CMK (cell line): ENCODE data around the gene DAB2IP.
"Not testable (repeated sequence)": the region's sequence is repeated elsewhere in the genome, so short reads cannot be mapped to it uniquely, and the experiment has no call there.

ENCODE experiments used
- DNase-seq: peaks from one replicate; pipeline ENCODE4 v3.0.0-alpha.2; 2010; ENCODE audit warnings: low read depth

The DAB2IP gene

DNA sequence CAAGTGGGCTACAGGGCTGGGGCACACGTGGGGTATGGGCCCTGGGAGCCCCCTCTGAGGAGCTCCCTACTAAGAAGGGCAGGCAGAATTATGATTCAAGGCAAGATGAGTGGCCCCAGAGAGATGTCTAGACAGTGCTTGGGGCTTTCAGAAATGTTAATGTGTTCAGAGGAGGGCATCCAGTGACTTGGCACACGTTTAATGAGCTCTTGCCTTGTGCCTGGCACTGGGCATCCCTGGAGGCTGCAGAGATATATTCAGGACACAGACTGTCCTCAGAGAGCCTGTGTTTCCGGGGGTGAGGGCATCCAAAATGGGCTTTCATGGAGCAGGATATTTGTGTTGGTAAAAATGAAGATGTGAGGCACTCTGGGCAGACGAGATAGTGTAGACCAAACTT is 25.4 kb upstream of the DAB2IP start:
- DNase-seq: no peak

- DNase-seq: no peak
These were observed 24.0 kb upstream of the DAB2IP start for GRCh38 chr9:121627427-121627826.

- no peak for DNase-seq
These were observed 23.0 kb upstream of the DAB2IP start for GRCh38 chr9:121628401-121628800.

DNA sequence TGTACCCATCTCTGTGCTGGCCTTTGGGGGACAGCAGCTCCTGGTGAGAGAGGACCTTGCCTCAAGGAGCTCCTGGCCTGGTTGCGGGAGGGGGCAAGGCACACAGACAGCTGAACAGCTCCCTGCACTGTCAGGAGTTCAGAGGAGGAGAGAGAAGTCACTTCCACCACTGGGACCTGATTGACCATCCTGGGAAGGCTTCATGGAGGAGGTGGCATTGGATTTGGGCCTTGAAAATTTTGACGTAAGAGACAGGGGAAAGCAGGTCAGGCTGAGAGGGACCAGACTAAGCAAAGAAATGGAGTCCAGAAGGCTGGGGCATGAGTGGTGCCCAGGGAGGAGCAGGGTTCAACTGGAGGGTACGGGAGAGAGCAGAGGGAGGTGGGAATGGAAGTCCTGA is 20.3 kb upstream of the DAB2IP start:
- no peak for DNase-seq

- DNase-seq: no peak
These were observed 19.4 kb upstream of the DAB2IP start for GRCh38 chr9:121631978-121632418.

GRCh38 chr9:121633119-121633714 is 18.2 kb upstream of the DAB2IP start:
- DNase-seq: no peak

GRCh38 chr9:121633736-121634135 is 17.7 kb upstream of the DAB2IP start:
- DNase-seq: no peak

DNA sequence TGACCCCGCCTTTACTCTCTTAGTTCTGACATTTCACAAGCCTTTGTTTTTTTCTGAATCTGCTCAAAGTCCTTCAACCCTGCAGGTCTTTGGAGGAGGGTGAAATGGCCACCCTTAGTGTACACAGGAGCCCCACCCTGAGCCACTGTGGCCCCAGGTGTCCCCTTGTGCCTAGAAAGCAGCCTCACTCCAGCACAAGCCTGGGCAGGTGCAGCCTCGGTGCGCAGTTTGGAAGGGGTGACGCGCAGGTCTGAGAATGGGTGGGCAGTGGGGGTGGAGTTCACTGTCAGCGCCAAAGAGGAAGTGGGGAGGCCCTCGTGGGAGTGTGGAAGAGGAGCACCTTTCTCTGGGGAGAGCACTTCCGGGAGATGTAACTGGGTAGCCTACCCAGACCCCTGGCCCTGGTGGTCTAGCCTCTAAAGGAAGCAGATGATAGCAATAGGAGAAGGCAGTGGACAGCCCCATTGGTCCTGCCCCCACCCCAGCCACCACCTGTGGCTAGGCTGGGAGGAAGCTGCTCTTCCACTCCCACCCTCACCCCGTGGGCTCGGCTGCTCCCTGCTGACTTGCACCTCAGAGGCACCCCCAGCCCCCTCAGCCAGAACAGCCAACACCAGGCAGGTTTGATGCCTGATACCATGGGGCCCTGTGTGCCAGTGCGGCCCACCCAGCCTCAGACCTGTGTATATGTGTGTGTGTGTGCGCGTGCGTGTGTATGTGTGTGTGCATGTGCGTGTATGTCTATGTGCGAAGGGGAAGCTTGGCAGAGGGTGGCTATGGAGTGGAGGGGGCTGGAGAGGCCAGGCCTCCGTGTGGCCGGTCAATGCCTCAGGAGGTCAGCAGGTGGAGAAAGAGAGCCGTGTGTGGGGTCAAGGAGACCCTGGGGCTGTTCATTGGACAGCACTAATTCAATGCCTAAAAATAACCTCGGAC is 16.8 kb upstream of the DAB2IP start:
- peak; percentile 53 for DNase-seq

DNA sequence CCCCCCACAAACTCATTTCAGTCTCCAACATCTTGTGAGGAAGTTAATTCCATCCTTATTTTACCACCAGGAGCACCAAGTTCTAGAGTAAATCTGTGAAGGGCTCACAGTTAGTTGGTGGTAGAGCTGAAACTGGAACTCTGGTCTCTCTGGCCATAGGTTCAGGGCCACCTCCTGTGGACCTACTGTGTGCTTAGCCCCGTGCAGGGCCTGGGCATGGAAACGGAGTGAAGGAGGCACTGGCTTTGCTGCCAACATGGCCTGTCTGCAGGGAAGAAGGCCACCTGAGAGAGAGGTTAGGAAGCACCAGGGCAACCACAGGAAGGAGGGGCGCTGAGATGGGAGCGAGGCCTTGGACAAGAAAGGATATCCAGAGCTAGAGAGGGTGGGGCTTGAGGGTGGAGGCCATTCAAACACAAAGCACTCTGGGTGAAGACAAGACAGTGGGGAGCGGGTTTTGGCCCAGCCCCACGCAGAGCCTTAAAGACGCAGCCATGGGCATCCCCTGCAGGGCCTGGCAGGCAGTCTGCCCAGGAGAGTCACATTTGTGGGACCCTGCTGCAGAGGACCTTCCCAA is 16.0 kb upstream of the DAB2IP start:
- no peak for DNase-seq

DNA sequence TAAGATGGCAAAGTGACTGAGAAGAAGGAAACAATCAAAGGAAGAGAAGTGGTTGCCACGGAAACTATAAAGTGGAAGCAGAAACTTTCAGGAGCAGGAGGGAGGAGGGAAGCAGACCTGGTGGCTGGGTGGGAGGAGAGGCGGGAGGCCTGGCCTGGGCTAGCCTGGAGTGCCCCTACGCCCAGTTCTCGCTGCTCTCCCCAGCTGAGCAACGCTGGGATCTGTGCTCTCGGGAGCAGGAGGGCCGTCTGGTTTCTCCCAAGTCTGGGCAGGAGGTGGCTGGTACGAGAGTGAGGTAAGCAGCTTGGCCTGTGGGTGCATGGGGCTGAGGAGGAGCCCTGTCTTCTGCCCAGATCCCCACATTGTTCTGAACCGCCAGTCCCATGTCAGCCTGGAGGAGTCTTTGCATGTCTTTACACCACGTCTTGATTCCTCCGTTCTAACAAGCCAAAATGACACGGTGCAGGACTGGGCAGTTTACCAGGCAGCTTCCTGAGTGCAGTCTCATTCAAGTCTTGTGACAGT is 15.0 kb upstream of the DAB2IP start:
- DNase-seq: no peak

DNA sequence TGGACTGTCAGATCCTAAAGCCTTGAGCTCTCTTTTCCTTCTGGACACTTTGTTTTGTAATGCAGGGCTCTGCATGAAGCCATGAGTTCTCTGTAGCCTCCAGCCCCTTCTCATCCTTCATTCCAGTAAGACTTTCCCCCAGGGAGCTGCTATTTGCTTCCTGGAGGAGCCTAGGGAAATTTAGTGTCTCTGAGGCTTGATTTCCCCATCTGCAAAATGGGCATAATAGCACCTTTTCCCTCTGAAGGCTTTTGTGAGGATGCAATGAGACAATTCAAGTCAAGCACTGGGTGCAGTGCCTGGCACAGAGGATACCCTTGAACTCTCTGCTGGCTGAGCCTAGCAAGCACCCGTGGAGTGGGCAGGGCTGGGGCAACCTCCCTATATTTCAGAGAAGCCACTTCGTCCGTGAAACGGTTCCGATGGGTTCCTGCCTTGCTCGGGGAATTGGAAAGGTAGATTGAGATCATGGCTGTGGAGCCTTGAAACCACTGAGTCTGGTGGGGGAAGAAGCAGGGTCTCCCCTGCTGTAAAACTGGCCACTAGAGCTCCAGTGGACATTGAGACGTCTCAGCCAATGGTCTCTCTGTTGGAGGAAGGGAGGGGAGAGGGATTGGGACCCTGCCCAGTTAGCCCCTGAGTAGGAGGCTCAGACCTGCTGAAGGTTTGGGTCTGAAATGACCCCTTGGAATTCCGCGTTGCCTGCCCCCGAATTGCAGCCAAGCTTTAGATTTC is 14.3 kb upstream of the DAB2IP start:
- DNase-seq: no peak

- DNase-seq: no peak
These were observed 13.7 kb upstream of the DAB2IP start for GRCh38 chr9:121637713-121638220.

DNA sequence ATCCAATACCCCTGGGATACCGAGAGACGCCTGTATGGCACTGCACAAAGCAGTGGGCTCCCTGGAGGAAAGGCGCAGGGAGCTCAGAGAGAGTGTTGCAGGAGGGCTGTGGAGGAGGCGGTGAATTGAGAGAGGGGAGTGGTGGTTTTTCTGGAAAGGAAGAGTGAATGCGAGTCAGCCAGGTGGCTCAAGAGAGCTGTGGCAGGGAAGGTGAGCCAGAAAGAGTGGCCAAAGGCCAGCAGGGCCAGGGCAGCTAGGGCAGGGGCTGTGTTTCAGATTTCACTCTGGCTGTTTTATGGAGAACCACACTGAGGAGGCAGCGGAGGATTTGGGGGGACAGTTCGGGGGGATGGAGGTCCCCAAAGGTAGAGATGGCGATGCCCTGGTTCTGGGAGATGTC is 13.0 kb upstream of the DAB2IP start:
- no peak for DNase-seq

- DNase-seq: no peak
These were observed 12.4 kb upstream of the DAB2IP start for GRCh38 chr9:121638901-121639592.

DNA sequence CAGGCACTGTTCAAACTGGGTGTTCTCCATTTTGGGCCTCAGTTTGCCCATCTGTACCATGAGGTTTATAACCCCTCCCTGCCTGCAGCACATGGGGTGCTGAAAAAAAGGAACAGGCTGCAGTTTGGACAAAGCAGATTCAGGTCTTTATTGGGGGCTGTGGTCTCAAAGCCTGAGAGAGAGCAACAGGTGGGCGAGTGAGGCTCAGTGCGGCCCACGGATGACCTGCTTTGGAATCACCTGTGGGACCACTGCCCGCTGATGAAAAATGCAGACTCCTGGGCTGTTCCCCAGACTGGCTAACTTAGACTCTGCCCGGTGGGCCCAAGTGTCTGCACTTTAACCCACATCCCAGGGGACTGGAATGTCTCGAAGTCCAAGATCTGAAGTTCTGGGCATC is 11.8 kb upstream of the DAB2IP start:
- no peak for DNase-seq

- DNase-seq: no peak
These were observed 11.4 kb upstream of the DAB2IP start for GRCh38 chr9:121640076-121640475.

GRCh38 chr9:121640491-121641223 is 10.8 kb upstream of the DAB2IP start:
- DNase-seq: no peak

GRCh38 chr9:121641224-121641611 is 10.2 kb upstream of the DAB2IP start:
- DNase-seq: no peak

DNA sequence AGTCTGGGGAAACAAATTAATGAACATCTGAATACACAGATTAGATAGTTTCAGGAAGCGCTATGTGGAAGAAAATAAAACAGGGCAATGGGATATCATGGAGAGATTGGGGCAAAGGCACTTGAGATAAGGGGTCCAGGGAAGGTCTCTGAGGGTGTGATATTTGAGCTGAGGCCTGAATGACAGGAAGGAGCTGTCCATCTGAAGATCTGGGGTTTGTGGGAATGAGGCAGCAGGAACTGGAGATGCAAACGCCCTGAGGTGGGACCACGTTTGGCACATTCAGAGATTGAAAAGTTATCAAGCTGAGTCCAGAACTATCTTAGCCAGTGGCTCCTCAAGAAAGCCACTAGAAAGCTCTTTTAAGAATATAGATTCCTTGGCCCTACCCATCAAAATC is 8.7 kb upstream of the DAB2IP start:
- DNase-seq: no peak

DNA sequence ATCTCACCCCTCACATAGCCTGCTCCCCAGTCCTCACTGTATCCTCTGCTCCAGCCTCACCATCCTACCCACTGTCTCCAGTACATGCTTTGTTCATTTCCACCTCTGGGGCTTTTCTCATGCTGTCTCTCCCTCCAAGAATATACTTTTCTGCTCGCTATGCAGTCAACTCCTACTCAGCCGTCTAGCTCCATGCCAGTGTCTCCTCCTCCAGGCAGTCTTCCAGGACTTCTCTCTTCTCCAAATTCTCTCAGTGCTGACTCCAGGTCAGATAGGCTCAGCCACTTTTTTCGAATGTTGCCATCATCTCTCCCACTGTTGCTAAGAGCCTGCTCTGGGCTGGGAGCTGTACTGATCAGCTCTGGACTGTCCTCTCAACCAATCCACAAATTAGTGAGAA is 8.0 kb upstream of the DAB2IP start:
- no peak for DNase-seq

GRCh38 chr9:121644040-121644439 is 7.4 kb upstream of the DAB2IP start:
- DNase-seq: not testable (repeated sequence)
